ENCODE data around the gene DNASE1L2. TPM values are rescaled to one million over a fixed set of nuclear protein-coding genes. Genes with fewer than 3 reads are reported as not detected.

DNASE1L2 gene
- total RNA-seq, 1 donor from 2014 or later = 3.4 TPM

- Mint-ChIP-seq H3K36me3 (ENCODE audit: unreplicated experiment) (no peaks in the 10 kb centered on the region), H3K27me3 (ENCODE audit: unreplicated experiment) (peaks cover 14% of the 10 kb centered on the region), H3K4me3 (ENCODE audit: unreplicated experiment) (peak within 1 kb of the TSS; percentile 82), H3K4me1 (ENCODE audit: low read depth, unreplicated experiment) (peaks cover 3% of the 10 kb centered on the region), H3K27ac (ENCODE audit: unreplicated experiment) (peak within 1 kb of the TSS; percentile 68), H3K9me3 (ENCODE audit: unreplicated experiment) (peaks cover 7% of the 10 kb centered on the region)
- no peak for TF ChIP-seq CTCF (IDR thresholded peaks at IDR 0.05; ENCODE audit: partially characterized antibody, unreplicated experiment)
- peak; percentile 100 for DNase-seq
Measured at GRCh38 chr16:2223221-2223941, 12.9 kb upstream of the DNASE1L2 start, which contains the start of gene E4F1. Gene E4F1, plus strand, starts transcription at chr16:2223591. Its CDS starts 23 bp downstream, at chr16:2223614.

- no peak for DNase-seq
- no peak for TF ChIP-seq CTCF (IDR thresholded peaks at IDR 0.05; ENCODE audit: partially characterized antibody, unreplicated experiment)
- Mint-ChIP-seq H3K27me3 (ENCODE audit: unreplicated experiment) (peaks cover 14% of the 10 kb centered on the region), H3K27ac (ENCODE audit: unreplicated experiment) (peak overlapping the region; percentile 68), H3K4me1 (ENCODE audit: low read depth, unreplicated experiment) (peaks cover 3% of the 10 kb centered on the region), H3K36me3 (ENCODE audit: unreplicated experiment) (no peaks in the 10 kb centered on the region), H3K4me3 (ENCODE audit: unreplicated experiment) (peak overlapping the region; percentile 82), H3K9me3 (ENCODE audit: unreplicated experiment) (peaks cover 7% of the 10 kb centered on the region)
Measured at GRCh38 chr16:2223942-2224486, 12.2 kb upstream of the DNASE1L2 start.

- DNase-seq = no peak
Measured at GRCh38 chr16:2226245-2226793, 9.9 kb upstream of the DNASE1L2 start.

GRCh38 chr16:2226918-2227317 lies 9.3 kb upstream of the DNASE1L2 start:
- Mint-ChIP-seq H3K27me3 (ENCODE audit: unreplicated experiment) (peaks cover 9% of the 10 kb centered on the region), H3K36me3 (ENCODE audit: unreplicated experiment) (no peaks in the 10 kb centered on the region), H3K9me3 (ENCODE audit: unreplicated experiment) (peaks cover 7% of the 10 kb centered on the region), H3K4me3 (ENCODE audit: unreplicated experiment) (no peak overlapping the region), H3K4me1 (ENCODE audit: low read depth, unreplicated experiment) (peaks cover 3% of the 10 kb centered on the region), H3K27ac (ENCODE audit: unreplicated experiment) (no peak overlapping the region)
- TF ChIP-seq CTCF (IDR thresholded peaks at IDR 0.05; ENCODE audit: partially characterized antibody, unreplicated experiment) = no peak
- no peak for DNase-seq

More at GRCh38 chr16:2226245-2226793, 9.9 kb upstream of the DNASE1L2 start:
- Mint-ChIP-seq H3K4me1 (ENCODE audit: low read depth, unreplicated experiment) (peaks cover 3% of the 10 kb centered on the region), H3K36me3 (ENCODE audit: unreplicated experiment) (no peaks in the 10 kb centered on the region), H3K27me3 (ENCODE audit: unreplicated experiment) (peaks cover 9% of the 10 kb centered on the region), H3K4me3 (ENCODE audit: unreplicated experiment) (peak overlapping the region; percentile 25), H3K27ac (ENCODE audit: unreplicated experiment) (no peak overlapping the region), H3K9me3 (ENCODE audit: unreplicated experiment) (peaks cover 7% of the 10 kb centered on the region)
- TF ChIP-seq CTCF (IDR thresholded peaks at IDR 0.05; ENCODE audit: partially characterized antibody, unreplicated experiment) = no peak

Measured in glutamatergic neuron (in vitro differentiated cells).